GM19238 (cell line): Measurements from ENCODE around the gene CCDC57.

Source experiments
- DNase-seq: peaks from one replicate; pipeline ENCODE4 v3.0.0; 2011; ENCODE audit warnings: low spot score; ENCODE audit not compliant: insufficient read length

Gene CCDC57

DNA sequence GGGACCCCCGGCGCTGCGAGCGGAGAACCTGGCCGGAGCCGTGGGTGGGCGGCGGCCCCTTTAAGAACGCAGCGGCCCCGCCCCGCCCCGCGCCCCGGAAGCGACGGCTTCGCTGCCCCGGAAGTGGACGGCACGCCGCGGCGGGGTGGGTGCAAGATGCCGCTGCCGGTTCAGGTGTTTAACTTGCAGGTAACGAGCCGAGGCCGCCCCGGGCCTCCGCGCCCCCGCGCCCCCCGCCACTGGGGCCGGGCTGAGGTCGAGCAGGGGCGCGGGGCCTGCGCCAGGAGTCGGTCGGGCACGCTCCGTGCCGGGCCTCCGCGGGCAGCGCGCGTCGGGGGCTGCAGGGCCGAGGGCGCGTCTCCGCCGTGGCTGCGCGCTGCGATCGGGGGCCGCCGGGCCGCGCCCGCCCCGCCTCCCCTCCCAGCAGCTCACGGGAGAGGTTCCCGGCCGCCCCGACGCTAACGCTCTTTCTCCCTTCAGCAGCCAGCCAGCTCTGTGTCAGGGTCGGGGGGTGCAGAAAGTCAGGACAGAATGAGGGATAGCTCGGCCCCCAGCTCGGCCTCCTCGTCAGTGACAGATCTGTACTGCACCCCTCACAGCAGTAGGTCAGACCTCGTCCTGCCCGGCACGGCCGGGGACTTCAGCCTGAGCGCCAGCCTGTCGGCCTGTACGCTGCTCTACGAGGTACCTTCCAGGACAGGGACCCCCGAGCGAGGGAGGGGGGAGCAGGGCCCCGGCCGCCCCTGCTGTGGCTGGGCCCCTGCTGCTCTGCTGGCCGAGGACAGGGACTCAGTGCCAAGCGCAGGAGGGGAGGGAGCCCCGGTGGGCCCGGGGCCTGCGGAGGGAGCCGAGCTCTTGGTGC lies 160.6 kb downstream of the CCDC57 start, which contains the start of the genes GPS1 and RFNG:
Gene GPS1, plus strand, starts transcription at position 123 of the 862 bp plus-strand sequence. Its CDS starts 34 bp downstream, at position 157.
Gene RFNG, minus strand, starts transcription at position 36 of the 862 bp plus-strand sequence. CDS start 45 bp downstream, outside the sequence.
- DNase-seq: peak; percentile 98
